Suprapubic skin (tissue), 4 donors: ENCODE results near the gene PLA2G5. TPM values are rescaled to one million over a fixed set of nuclear protein-coding genes. Genes with fewer than 3 reads are reported as not detected.

Source experiments
- DNase-seq, 2 donors: peaks; one replicate each; pipeline ENCODE4 v3.0.0-alpha.2; 2019; ENCODE audit warnings: low spot score in 2 of 2
- H3K27ac ChIP-seq: fragments of 200-600 bp; sonication (generic); one replicate; pipeline ENCODE4 v1.5.1; 2019
- H3K27me3 ChIP-seq: fragments of 200-600 bp; sonication (generic); one replicate; pipeline ENCODE4 v1.5.1; 2019
- H3K36me3 ChIP-seq: fragments of 200-600 bp; sonication (generic); one replicate; pipeline ENCODE4 v1.5.1; 2019
- H3K4me1 ChIP-seq: fragments of 200-600 bp; sonication (generic); one replicate; pipeline ENCODE4 v1.5.1; 2019
- H3K4me3 ChIP-seq: fragments of 200-600 bp; sonication (generic); one replicate; pipeline ENCODE4 v1.5.1; 2019; ENCODE audit warnings: mild to moderate bottlenecking
- H3K9me3 ChIP-seq: fragments of 200-600 bp; sonication (generic); one replicate; pipeline ENCODE4 v1.5.1; 2019
- CTCF ChIP-seq, 2 donors: fragments of 200-600 bp in 1 of 2; fragments of 450-650 bp in 1 of 2; sonication (generic) in 1 of 2; IDR thresholded peaks; one replicate each; pipeline ENCODE4 v1.5.1; 2016 to 2019; ENCODE audit warnings: antibody characterized with exemption in 2 of 2, mild to moderate bottlenecking in 1 of 2, moderate library complexity in 1 of 2
- EP300 ChIP-seq: sonication (generic); formaldehyde crosslinking; IDR thresholded peaks from one replicate; pipeline ENCODE4 v1.6.1; 2017; ENCODE audit warnings: antibody characterized with exemption
- POLR2A ChIP-seq, 2 donors: fragments of 450-650 bp; IDR thresholded peaks; one replicate each; pipeline ENCODE4 v1.6.1; 2017; ENCODE audit warnings: antibody characterized with exemption in 2 of 2, mild to moderate bottlenecking in 2 of 2, moderate library complexity in 2 of 2
- POLR2AphosphoS5 ChIP-seq, 3 donors: sonication (generic); formaldehyde crosslinking; IDR thresholded peaks; one replicate each; pipeline ENCODE4 v1.6.1; 2017; ENCODE audit warnings: antibody characterized with exemption in 3 of 3
- WGBS: methylation state at CpG from one replicate; pipeline ENCODE4 v1.1.5; 2018; 5-methylcytosine and 5-hydroxymethylcytosine counted together
- total RNA-seq, 4 donors: library from RNA; depleted of rRNA; stranded (reverse); fragments of >200 nt; gene quantifications; one replicate each; pipeline ENCODE4 v1.1.0, GENCODE V29; 2016

PLA2G5 gene
- total RNA-seq, 4 donors from 2014 or later: 0.79 to 4.2 TPM; not detected in 2

DNA sequence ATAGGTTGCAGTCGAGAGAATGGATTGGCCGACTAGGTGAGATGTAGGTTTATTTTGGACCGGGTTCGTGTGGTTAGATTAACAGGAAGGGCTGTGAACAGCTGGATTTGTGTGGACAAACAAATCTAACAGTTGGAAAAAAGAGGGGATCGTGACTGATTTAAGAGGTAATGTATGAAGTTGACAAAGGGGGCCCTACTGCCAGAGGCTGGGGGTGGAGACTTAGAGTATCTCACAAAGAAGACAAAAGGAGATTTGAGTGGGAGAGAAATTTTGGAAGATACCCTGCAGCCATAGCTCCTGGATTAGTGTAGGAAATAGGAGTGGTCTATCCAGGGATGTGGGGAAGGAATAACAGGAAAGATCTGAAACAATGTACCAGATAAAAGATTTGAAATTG, 38.8 kb upstream of the PLA2G5 start:
- no peak overlapping the region for H3K27ac ChIP-seq
- no peaks in the 10 kb centered on the region for H3K27me3 ChIP-seq
- H3K4me1 ChIP-seq: no peaks in the 10 kb centered on the region
- H3K36me3 ChIP-seq: no peaks in the 10 kb centered on the region
- no peaks in the 10 kb centered on the region for H3K9me3 ChIP-seq
- no peak overlapping the region for H3K4me3 ChIP-seq
- no peak for DNase-seq
- TF ChIP-seq CTCF (IDR thresholded peaks at IDR 0.05) (no peak), POLR2AphosphoS5 (IDR thresholded peaks at IDR 0.05) (no peak), EP300 (no peak), POLR2A (IDR thresholded peaks at IDR 0.05) (no peak)
- WGBS: 80% methylated on average over 5 of the region's 5 CpGs

DNA sequence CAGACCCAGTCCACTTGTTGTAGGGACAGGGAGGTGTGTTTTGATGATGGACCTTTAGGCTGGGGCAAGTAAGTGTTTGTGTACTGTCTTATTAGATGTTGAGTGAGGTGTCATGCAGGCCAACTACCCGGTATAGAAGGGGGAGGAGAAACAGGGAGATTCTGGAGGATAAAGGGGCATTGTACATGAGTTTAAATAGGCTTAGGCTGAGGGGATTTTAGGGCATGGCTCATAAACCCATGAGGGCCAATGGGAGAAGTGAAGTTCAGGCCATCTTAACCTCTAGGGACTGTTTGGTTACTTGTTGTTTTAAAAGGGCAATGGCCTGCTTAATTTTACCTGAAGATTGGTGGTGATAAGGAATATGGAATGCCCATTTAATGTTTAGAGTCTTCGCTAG, 38.2 kb upstream of the PLA2G5 start:
- H3K4me3 ChIP-seq: no peak overlapping the region
- H3K27ac ChIP-seq: no peak overlapping the region
- WGBS: 92% methylated on average over 2 of the region's 2 CpGs
- no peak for TF ChIP-seq POLR2AphosphoS5 (IDR thresholded peaks at IDR 0.05)
- no peak for TF ChIP-seq EP300
- TF ChIP-seq POLR2A (IDR thresholded peaks at IDR 0.05): no peak
- TF ChIP-seq CTCF (IDR thresholded peaks at IDR 0.05): no peak
- H3K4me1 ChIP-seq: no peaks in the 10 kb centered on the region
- H3K36me3 ChIP-seq: no peaks in the 10 kb centered on the region
- no peak for DNase-seq
- no peaks in the 10 kb centered on the region for H3K27me3 ChIP-seq
- no peaks in the 10 kb centered on the region for H3K9me3 ChIP-seq

- no peaks in the 10 kb centered on the region for H3K9me3 ChIP-seq
- H3K4me3 ChIP-seq: no peak overlapping the region
- no peaks in the 10 kb centered on the region for H3K4me1 ChIP-seq
- DNase-seq: no peak
- TF ChIP-seq EP300 (no peak), POLR2AphosphoS5 (IDR thresholded peaks at IDR 0.05) (no peak), CTCF (IDR thresholded peaks at IDR 0.05) (no peak), POLR2A (IDR thresholded peaks at IDR 0.05) (no peak)
- 92% methylated on average over 1 of the region's 1 CpG for WGBS
- no peaks in the 10 kb centered on the region for H3K36me3 ChIP-seq
- H3K27me3 ChIP-seq: no peaks in the 10 kb centered on the region
- no peak overlapping the region for H3K27ac ChIP-seq
Observed at GRCh38 chr1:20032425-20032824, 37.6 kb upstream of the PLA2G5 start.

DNA sequence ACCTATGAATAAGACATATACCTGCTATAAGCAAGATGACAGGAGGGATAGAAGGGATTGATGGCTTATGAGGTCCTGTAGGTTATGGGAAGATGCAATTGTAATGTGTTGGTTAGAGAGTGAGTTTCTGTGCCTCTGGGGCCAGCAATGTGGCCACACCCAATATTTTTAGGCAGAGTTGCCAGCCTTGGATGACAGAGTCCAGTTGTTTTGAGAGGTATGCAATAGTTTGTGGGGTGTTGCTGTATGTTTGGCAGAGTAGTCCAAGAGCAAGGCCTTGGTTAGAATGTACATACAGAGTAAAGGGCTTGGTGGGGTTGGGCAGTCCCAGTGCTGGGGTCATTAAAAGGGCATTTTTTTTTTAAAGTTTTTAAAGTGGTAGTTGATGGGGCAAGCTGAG, 36.6 kb upstream of the PLA2G5 start:
- Histone ChIP-seq H3K4me1 (no peaks in the 10 kb centered on the region), H3K27ac (no peak overlapping the region), H3K36me3 (no peaks in the 10 kb centered on the region), H3K27me3 (no peaks in the 10 kb centered on the region), H3K9me3 (no peaks in the 10 kb centered on the region), H3K4me3 (no peak overlapping the region)
- DNase-seq: no peak
- no peak for TF ChIP-seq POLR2A (IDR thresholded peaks at IDR 0.05)
- TF ChIP-seq CTCF (IDR thresholded peaks at IDR 0.05): no peak
- TF ChIP-seq POLR2AphosphoS5 (IDR thresholded peaks at IDR 0.05): no peak
- no peak for TF ChIP-seq EP300

DNA sequence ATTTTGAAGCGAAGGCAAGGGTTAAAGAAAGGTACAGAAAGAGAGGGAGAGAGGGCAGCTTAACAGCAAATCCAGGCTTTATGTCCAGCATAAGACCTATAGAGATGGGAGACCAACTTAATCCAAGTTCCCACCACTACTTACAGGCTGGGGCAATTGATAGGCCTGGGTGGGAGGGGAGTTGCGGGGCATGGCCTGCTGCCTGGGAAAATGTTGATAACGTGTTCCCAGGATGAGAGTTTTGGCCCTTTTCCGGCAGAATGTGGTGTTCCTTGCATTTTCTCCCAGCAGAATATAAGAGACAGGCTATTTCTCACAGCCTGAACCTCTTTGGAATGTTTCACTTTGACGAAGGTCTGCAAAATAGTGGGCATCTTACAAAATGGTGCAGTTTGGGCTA, 34.9 kb upstream of the PLA2G5 start:
- no peak overlapping the region for H3K4me3 ChIP-seq
- no peak for DNase-seq
- 92% methylated on average over 5 of the region's 5 CpGs for WGBS
- H3K27ac ChIP-seq: no peak overlapping the region
- no peak for TF ChIP-seq POLR2AphosphoS5 (IDR thresholded peaks at IDR 0.05)
- TF ChIP-seq POLR2A (IDR thresholded peaks at IDR 0.05): no peak
- no peak for TF ChIP-seq CTCF (IDR thresholded peaks at IDR 0.05)
- TF ChIP-seq EP300: no peak
- H3K36me3 ChIP-seq: no peaks in the 10 kb centered on the region
- no peaks in the 10 kb centered on the region for H3K27me3 ChIP-seq
- no peaks in the 10 kb centered on the region for H3K9me3 ChIP-seq
- H3K4me1 ChIP-seq: no peaks in the 10 kb centered on the region
